SK-N-SH (cell line): ENCODE measurements around the gene IFITM5. TPM values are rescaled to one million over a fixed set of nuclear protein-coding genes. Genes with fewer than 3 reads are reported as not detected.

Experiments
- CTCF ChIA-PET: fragments of 300-600, 350-600 bp; formaldehyde crosslinking; extraction: SDS; loops from one replicate; lab custom pipeline; 2021; lab: Yijun Ruan, JAX
- POLR2A ChIA-PET: fragments of 350-600 bp; sonication (Branson Sonifier 250); formaldehyde crosslinking; extraction: SDS; loops from one replicate; lab custom pipeline; 2020; ENCODE audit warnings: antibody characterized with exemption, inconsistent platforms; lab: Yijun Ruan, JAX
- DNase-seq: peaks from one replicate; pipeline ENCODE4 v3.0.0; 2012
- H2AFZ ChIP-seq: fragments of 200-600 bp; sonication (generic); 2 replicates; pipeline ENCODE4 v1.8.1; 2016; ENCODE audit warnings: antibody characterized with exemption, mild to moderate bottlenecking, low read depth
- H3F3A ChIP-seq: fragments of 200-600 bp; sonication (generic); replicated peaks from 2 replicates; pipeline ENCODE3; 2016; ENCODE audit warnings: antibody characterized with exemption, mild to moderate bottlenecking; ENCODE audit not compliant: insufficient read depth
- H3K27ac ChIP-seq, 2 experiments: fragments of 200-500 bp in 1 of 2; fragments of 200-600 bp in 1 of 2; sonication (Bioruptor generic) in 1 of 2; sonication (generic), shearing (Covaris generic) in 1 of 2; 2 replicates each; pipeline versions ENCODE4 v1.5.1 to v1.6.1; 2014 to 2016; ENCODE audit warnings: low read depth in 2 of 2, inconsistent platforms in 1 of 2, low read length in 1 of 2, mild to moderate bottlenecking in 1 of 2, mixed read lengths in 1 of 2
- H3K27me3 ChIP-seq: fragments of 200-600 bp; sonication (generic), shearing (Covaris generic); 2 replicates; pipeline ENCODE4 v1.6.1; 2016; ENCODE audit warnings: mixed run types; ENCODE audit not compliant: insufficient read depth
- H3K36me3 ChIP-seq, 2 experiments: fragments of 200-500 bp in 1 of 2; fragments of 200-600 bp in 1 of 2; sonication (Bioruptor generic) in 1 of 2; sonication (generic) in 1 of 2; replicated peaks in 1 of 2; 2 replicates each; pipeline versions ENCODE3 to v1.5.1; 2014 to 2016; ENCODE audit warnings: low read length in 1 of 2, mild to moderate bottlenecking in 1 of 2; ENCODE audit not compliant: insufficient read depth in 2 of 2, control insufficient read depth in 1 of 2
- H3K4me1 ChIP-seq, 2 experiments: fragments of 200-500 bp in 1 of 2; fragments of 200-600 bp in 1 of 2; sonication (Bioruptor generic) in 1 of 2; sonication (generic), shearing (Covaris generic) in 1 of 2; 2 replicates each; pipeline versions ENCODE4 v1.5.1 to v1.6.1; 2014 to 2016; ENCODE audit warnings: low read depth in 1 of 2, low read length in 1 of 2, mixed run types in 1 of 2; ENCODE audit not compliant: insufficient read depth in 2 of 2, control insufficient read depth in 1 of 2
- H3K4me2 ChIP-seq: fragments of 200-600 bp; sonication (generic), shearing (Covaris generic); 2 replicates; pipeline ENCODE4 v1.6.1; 2017; ENCODE audit warnings: mixed run types
- H3K4me3 ChIP-seq, 2 experiments: fragments of 200-500 bp in 1 of 2; fragments of 200-600 bp in 1 of 2; sonication (Bioruptor generic) in 1 of 2; sonication (generic), shearing (Covaris generic) in 1 of 2; 2 replicates each; pipeline versions ENCODE4 v1.5.1 to v1.8.1; 2014 to 2016; ENCODE audit warnings: low read depth in 2 of 2, inconsistent platforms in 1 of 2, low read length in 1 of 2, mild to moderate bottlenecking in 1 of 2, mixed read lengths in 1 of 2, moderate library complexity in 1 of 2
- H3K79me2 ChIP-seq: fragments of 200-600 bp; sonication (generic); 2 replicates; pipeline ENCODE4 v1.8.1; 2017; ENCODE audit warnings: mild to moderate bottlenecking; ENCODE audit not compliant: insufficient read depth
- H3K9ac ChIP-seq: fragments of 200-600 bp; sonication (generic); 2 replicates; pipeline ENCODE4 v1.6.1; 2017; ENCODE audit warnings: mixed run types
- H3K9me2 ChIP-seq: fragments of 200-600 bp; sonication (generic); 2 replicates; pipeline ENCODE4 v1.6.1; 2017; ENCODE audit warnings: mixed run types
- H3K9me3 ChIP-seq: fragments of 200-600 bp; sonication (generic); 2 replicates; pipeline ENCODE4 v1.6.1; 2017; ENCODE audit warnings: mixed run types, mild to moderate bottlenecking, moderate library complexity
- H4K20me1 ChIP-seq: fragments of 200-600 bp; sonication (generic); 2 replicates; pipeline ENCODE4 v1.6.1; 2017; ENCODE audit warnings: mild to moderate bottlenecking, mixed run types; ENCODE audit not compliant: insufficient read depth
- CTCF ChIP-seq: fragments of 200-600 bp; sonication (generic); IDR thresholded peaks from 2 replicates; pipeline ENCODE4 v1.6.1; 2017; ENCODE audit warnings: antibody characterized with exemption, mild to moderate bottlenecking, moderate library complexity
- EP300 ChIP-seq, 2 experiments: IDR thresholded peaks; 2 replicates each; pipeline versions ENCODE4 v1.4.0 to v1.6.1; 2012; ENCODE audit warnings: borderline replicate concordance in 1 of 2, low read depth in 1 of 2, low read length in 1 of 2
- EZH2phosphoT487 ChIP-seq: fragments of 200-600 bp; sonication (generic); IDR thresholded peaks from 2 replicates; pipeline ENCODE4 v1.6.1; 2017; ENCODE audit warnings: low read depth, mixed run types, mild to moderate bottlenecking, antibody characterized with exemption, moderate library complexity, borderline replicate concordance
- FOXM1 ChIP-seq: IDR thresholded peaks from 2 replicates; pipeline ENCODE4 v1.4.0; 2012; ENCODE audit warnings: low read depth, mild to moderate bottlenecking
- GATA2 ChIP-seq: sonication (generic); formaldehyde crosslinking; IDR thresholded peaks from 2 replicates; pipeline ENCODE4 v1.5.0; 2020; ENCODE audit warnings: mild to moderate bottlenecking, missing genetic modification reagents
- IRF3 ChIP-seq: fragments of 150-350 bp; IDR thresholded peaks from 2 replicates; pipeline ENCODE4 v1.6.1; 2016; ENCODE audit warnings: mild to moderate bottlenecking, low read depth, low read length
- JUND ChIP-seq: IDR thresholded peaks from 2 replicates; pipeline ENCODE4 v1.4.0; 2012
- MAX ChIP-seq: IDR thresholded peaks from 2 replicates; pipeline ENCODE4 v1.4.0; 2012; ENCODE audit warnings: low read depth
- MEF2A ChIP-seq: IDR thresholded peaks from 2 replicates; pipeline ENCODE4 v1.4.0; 2012; ENCODE audit warnings: low read depth, borderline replicate concordance
- MXI1 ChIP-seq: IDR thresholded peaks from 2 replicates; pipeline ENCODE4 v1.6.1; 2012; ENCODE audit warnings: mild to moderate bottlenecking, low read depth, low read length, improper control_type of control experiment
- NFIC ChIP-seq: IDR thresholded peaks from 2 replicates; pipeline ENCODE4 v1.4.0; 2012; ENCODE audit warnings: borderline replicate concordance
- PBX3 ChIP-seq: IDR thresholded peaks from 2 replicates; pipeline ENCODE4; 2012
- RXRA ChIP-seq: IDR thresholded peaks from 2 replicates; pipeline ENCODE4 v1.4.0; 2012; ENCODE audit warnings: low read depth, mild to moderate bottlenecking, borderline replicate concordance
- TAF1 ChIP-seq: IDR thresholded peaks from 2 replicates; pipeline ENCODE4 v1.6.1; 2012; ENCODE audit warnings: low read depth, mild to moderate bottlenecking, low read length, moderate library complexity, borderline replicate concordance
- TCF12 ChIP-seq: IDR thresholded peaks from 2 replicates; pipeline ENCODE4 v1.4.0; 2012
- USF2 ChIP-seq: fragments of 150-350 bp; IDR thresholded peaks from 2 replicates; pipeline ENCODE4 v1.6.1; 2017; ENCODE audit warnings: antibody characterized with exemption, low read length, low read depth, borderline replicate concordance
- YY1 ChIP-seq: IDR thresholded peaks from 2 replicates; pipeline ENCODE4 v1.4.0; 2012; ENCODE audit warnings: low read depth, mild to moderate bottlenecking
- ZBTB33 ChIP-seq: IDR thresholded peaks from 2 replicates; pipeline ENCODE4 v1.4.0; 2012; ENCODE audit warnings: low read depth, borderline replicate concordance
- WGBS: methylation state at CpG from one replicate; pipeline ENCODE4 v1.1.6; 2017; ENCODE audit warnings: low lambda C conversion rate; 5-methylcytosine and 5-hydroxymethylcytosine counted together
- polyA plus RNA-seq, 3 experiments: library from polyadenylated mRNA; depleted of rRNA; stranded (reverse); fragments of >200 nt; gene quantifications; 2 replicates each; pipeline ENCODE4 v1.2.3, GENCODE V29; 2012

The IFITM5 gene
- polyA plus RNA-seq, 1 of the 3 experiments (the other 2 are of a cell fraction) = not detected

- peaks cover 0 to under 1% of the 10 kb centered on the region in 2 experiments; a peak in 1 of 4 replicates for H3K4me1 ChIP-seq
- no peaks in the 10 kb centered on the region for H3K36me3 ChIP-seq
- no peak for TF ChIP-seq EZH2phosphoT487
- no peak for TF ChIP-seq IRF3
- TF ChIP-seq PBX3 = no peak
- no peak for TF ChIP-seq JUND
- no peak for TF ChIP-seq YY1
- TF ChIP-seq CTCF = no peak
- no peak for TF ChIP-seq RXRA
- TF ChIP-seq TCF12 = no peak
- TF ChIP-seq NFIC = no peak
- no peak for TF ChIP-seq MEF2A
- TF ChIP-seq FOXM1 = no peak
- TF ChIP-seq MXI1 = no peak
- TF ChIP-seq GATA2 = no peak
- CTCF ChIA-PET = interaction anchor here (1.4 to 1.9 kb wide), 2 partner anchors 8 to 32 kb away, joined by 6 to 9 read pairs; no protein-coding TSS in a partner anchor
- POLR2A ChIA-PET = no interaction called here
- no peaks in the 10 kb centered on the region for H3F3A ChIP-seq
- H4K20me1 ChIP-seq = no peaks in the 10 kb centered on the region
- no peak overlapping the region for H3K9ac ChIP-seq
- H3K9me2 ChIP-seq = no peaks in the 10 kb centered on the region
- no peaks in the 10 kb centered on the region for H3K79me2 ChIP-seq
- peaks cover 51% of the 10 kb centered on the region for H3K27me3 ChIP-seq
- H3K9me3 ChIP-seq = no peaks in the 10 kb centered on the region
- 40% methylated on average over 12 of the region's 13 CpGs for WGBS
- no peak overlapping the region for H3K4me2 ChIP-seq
- peak; percentile 40 for DNase-seq
- H3K4me3 ChIP-seq = no peak overlapping the region
- no peak overlapping the region for H2AFZ ChIP-seq
- no peak overlapping the region for H3K27ac ChIP-seq
Measured at GRCh38 chr11:282630-283360, 16.5 kb downstream of the IFITM5 start.

GRCh38 chr11:282171-282570, 17.2 kb downstream of the IFITM5 start:
- no peak overlapping the region for H2AFZ ChIP-seq
- H3K4me2 ChIP-seq = no peak overlapping the region
- peaks cover 56% of the 10 kb centered on the region for H3K27me3 ChIP-seq
- H3K27ac ChIP-seq = no peak overlapping the region
- ChIA-PET CTCF (interaction anchor here (4.1 kb wide), 1 partner anchor 31 kb away, joined by 16 read pairs; no protein-coding TSS in a partner anchor), POLR2A (no interaction called here)
- H3K9me3 ChIP-seq = no peaks in the 10 kb centered on the region
- 5% methylated on average over 4 of the region's 4 CpGs for WGBS
- H3K4me1 ChIP-seq = no peaks in the 10 kb centered on the region
- no peaks in the 10 kb centered on the region for H3K79me2 ChIP-seq
- H3K4me3 ChIP-seq = no peak overlapping the region
- H3F3A ChIP-seq = no peaks in the 10 kb centered on the region
- H3K36me3 ChIP-seq = no peaks in the 10 kb centered on the region
- no peaks in the 10 kb centered on the region for H3K9me2 ChIP-seq
- H3K9ac ChIP-seq = no peak overlapping the region
- DNase-seq = peak; percentile 25
- no peaks in the 10 kb centered on the region for H4K20me1 ChIP-seq
- TF ChIP-seq USF2 (no peak), EZH2phosphoT487 (no peak), TCF12 (no peak), YY1 (no peak), EP300 (IDR thresholded peaks at IDR 0.05; ENCODE audit: borderline replicate concordance in 1 of 2, low read depth in 1 of 2, low read length in 1 of 2) (no peak), ZBTB33 (no peak), RXRA (no peak), IRF3 (no peak), TAF1 (no peak), MAX (no peak)
